ENCODE data around the gene PFKFB3. TPM values are rescaled to one million over a fixed set of nuclear protein-coding genes. Genes with fewer than 3 reads are reported as not detected.

The PFKFB3 gene
- total and polyA plus RNA-seq, 9 donors = 15.3 to 60.8 (median 40.2) TPM

DNA sequence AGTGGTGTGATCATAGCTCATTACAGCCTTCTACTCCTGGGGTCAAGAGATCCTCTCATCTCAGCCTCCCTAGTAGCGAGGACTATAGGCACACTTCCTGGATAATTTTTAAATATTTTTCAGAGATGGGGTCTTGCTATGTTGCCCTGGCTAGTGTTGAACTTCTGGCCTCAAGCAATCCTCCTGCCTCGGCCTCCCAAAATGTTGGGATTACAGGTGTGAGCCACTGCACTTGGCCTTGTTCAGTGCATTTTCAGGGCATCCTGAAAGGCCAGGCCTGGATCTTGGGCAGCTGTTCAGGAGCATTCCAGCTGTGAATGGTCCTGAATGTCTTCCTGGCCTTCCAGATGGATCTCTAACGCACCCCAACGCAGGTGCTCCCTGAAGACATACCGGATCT lies 95.7 kb downstream of the PFKFB3 start:
- H3K27ac ChIP-seq = no peak overlapping the region
- 94 to 98% (median 96%) methylated on average over 5 of the region's 5 CpGs for WGBS, 3 donors

DNA sequence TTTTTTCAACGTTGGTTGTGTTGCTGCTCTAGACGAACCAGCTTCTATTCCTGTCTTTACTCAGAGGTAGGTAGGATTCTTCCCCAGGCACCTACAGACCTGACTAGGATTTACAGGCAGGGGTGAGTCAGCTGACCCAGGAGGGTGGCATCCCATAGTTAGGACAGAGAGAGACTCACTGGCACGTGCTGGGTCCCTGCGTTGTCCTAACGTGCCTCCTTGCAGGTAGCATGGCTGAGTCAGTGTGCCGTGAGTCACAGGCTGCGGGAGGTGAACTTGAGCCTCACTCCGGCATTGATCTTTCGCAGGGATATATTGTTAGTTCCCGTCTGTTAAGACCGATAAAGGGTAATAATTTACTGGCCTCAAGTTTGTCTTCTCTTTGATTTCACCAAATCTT lies 96.5 kb downstream of the PFKFB3 start:
- Histone ChIP-seq H3K27ac (no peak overlapping the region), H3K27me3 (no peaks in the 10 kb centered on the region), H3K4me3 (no peak overlapping the region), H3K9me3 (peaks cover 0 to 3% of the 10 kb centered on the region in 2 donors), H3K4me1 (ENCODE audit: insufficient read depth) (no peaks in the 10 kb centered on the region), H3K36me3 (no peaks in the 10 kb centered on the region)
- intact Hi-C loops (cut with DNase I) = no loop called here
- TF ChIP-seq EP300 (IDR thresholded peaks at IDR 0.05) (no peak), POLR2A (IDR thresholded peaks at IDR 0.05) (no peak), CTCF (IDR thresholded peaks at IDR 0.05) (no peak)
- DNase-seq = no peak
- WGBS, 3 donors = 89 to 91% (median 89%) methylated on average over 11 of the region's 11 CpGs

More for the DNA sequence above, 95.7 kb downstream of the PFKFB3 start:
- no peak for DNase-seq
- no peaks in the 10 kb centered on the region for H3K9me3 ChIP-seq
- no peak for TF ChIP-seq POLR2A (IDR thresholded peaks at IDR 0.05)
- H3K4me1 ChIP-seq (ENCODE audit: insufficient read depth) = no peaks in the 10 kb centered on the region
- intact Hi-C loops (cut with DNase I) = no loop called here
- no peak overlapping the region for H3K4me3 ChIP-seq
- H3K27me3 ChIP-seq = no peaks in the 10 kb centered on the region
- H3K36me3 ChIP-seq = no peaks in the 10 kb centered on the region

GRCh38 chr10:6299743-6300105 lies 97.0 kb downstream of the PFKFB3 start:
- Histone ChIP-seq H3K9me3 (peaks cover 0 to 3% of the 10 kb centered on the region in 2 donors), H3K4me3 (no peak overlapping the region), H3K4me1 (ENCODE audit: insufficient read depth) (no peaks in the 10 kb centered on the region), H3K27ac (no peak overlapping the region), H3K36me3 (no peaks in the 10 kb centered on the region), H3K27me3 (no peaks in the 10 kb centered on the region)
- 93 to 97% (median 96%) methylated on average over 2 of the region's 2 CpGs for WGBS, 3 donors
- no peak for DNase-seq
- TF ChIP-seq EP300 (IDR thresholded peaks at IDR 0.05) (no peak), CTCF (IDR thresholded peaks at IDR 0.05) (no peak), POLR2A (IDR thresholded peaks at IDR 0.05) (no peak)
- intact Hi-C loops (cut with DNase I) = no loop called here

DNA sequence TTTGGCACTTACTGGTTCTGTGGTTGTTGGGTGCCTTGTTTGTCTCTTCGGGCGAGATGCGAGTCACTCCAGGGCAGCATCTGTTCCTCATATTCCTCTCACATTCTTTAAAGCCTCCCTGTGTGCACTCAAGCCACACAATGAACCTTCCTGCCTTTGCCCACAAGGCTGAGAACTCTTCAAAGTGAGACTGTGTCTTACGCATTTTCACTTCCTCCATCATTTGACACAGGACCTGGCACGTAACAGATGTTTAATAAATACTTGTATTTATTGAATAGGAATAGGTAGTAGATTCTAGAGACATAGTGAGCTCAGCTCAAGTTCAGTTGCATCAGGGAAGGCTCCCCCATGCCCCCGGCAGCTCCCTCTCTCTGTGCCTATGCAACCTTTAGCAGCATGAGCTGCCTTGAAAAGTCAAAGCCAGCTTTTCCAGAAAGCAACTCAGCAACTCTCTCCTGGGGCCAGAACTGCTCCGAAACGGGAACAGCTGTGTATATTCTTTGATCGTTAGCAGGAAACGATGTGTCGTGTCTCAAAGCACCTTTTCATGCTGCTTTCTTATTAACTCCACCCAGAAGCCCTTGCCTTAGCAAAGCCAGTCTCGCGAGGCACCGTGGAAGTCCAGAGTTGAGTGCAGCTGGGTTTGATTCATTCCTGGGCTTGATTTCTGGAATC lies 97.5 kb downstream of the PFKFB3 start:
- intact Hi-C loops (cut with DNase I) = no loop called here
- no peak for TF ChIP-seq EP300 (IDR thresholded peaks at IDR 0.05)
- TF ChIP-seq POLR2A (IDR thresholded peaks at IDR 0.05) = no peak
- TF ChIP-seq CTCF (IDR thresholded peaks at IDR 0.05) = no peak
- no peak for DNase-seq
- H3K4me3 ChIP-seq = no peak overlapping the region
- H3K27me3 ChIP-seq = no peaks in the 10 kb centered on the region
- H3K4me1 ChIP-seq (ENCODE audit: insufficient read depth) = no peaks in the 10 kb centered on the region
- WGBS, 3 donors = 67 to 75% (median 71%) methylated on average over 14 of the region's 14 CpGs
- H3K36me3 ChIP-seq = no peaks in the 10 kb centered on the region
- H3K9me3 ChIP-seq = peaks cover 0 to 3% of the 10 kb centered on the region in 2 donors
- H3K27ac ChIP-seq = no peak overlapping the region

DNA sequence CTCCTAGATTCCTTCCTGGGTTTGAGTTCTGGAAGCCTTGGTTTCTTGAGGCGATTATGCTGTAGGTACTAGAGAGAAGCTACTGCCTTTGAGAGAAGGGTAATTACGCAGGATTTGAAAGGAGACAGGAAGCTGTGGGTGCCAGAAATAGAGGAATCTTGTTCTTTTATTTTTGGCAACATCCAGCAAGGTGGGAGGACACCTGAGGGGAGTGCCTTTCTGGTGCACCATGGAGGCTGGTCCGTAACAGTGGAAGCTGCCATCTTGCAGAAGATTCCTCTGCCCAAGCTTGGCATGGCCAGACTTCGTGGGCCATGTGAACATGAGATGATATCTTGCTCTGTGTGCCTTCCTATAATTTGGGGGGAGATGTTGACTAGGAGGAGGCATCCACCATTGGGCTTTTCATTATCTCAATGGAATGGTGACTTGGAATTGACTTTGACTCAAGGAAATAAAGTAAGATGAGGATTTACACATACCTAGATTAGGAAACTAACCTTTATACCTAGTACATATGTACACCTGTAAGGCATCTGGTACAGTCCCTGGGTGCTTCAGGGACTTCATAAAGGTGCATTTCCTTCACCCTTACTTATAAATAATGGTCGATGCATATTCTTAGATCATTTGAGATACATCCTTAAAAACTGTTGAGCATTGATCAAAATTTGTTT lies 98.2 kb downstream of the PFKFB3 start:
- 92 to 98% (median 96%) methylated on average over 5 of the region's 5 CpGs for WGBS, 3 donors
- Histone ChIP-seq H3K4me3 (no peak overlapping the region), H3K27me3 (no peaks in the 10 kb centered on the region), H3K9me3 (peaks cover 0 to 3% of the 10 kb centered on the region in 2 donors), H3K4me1 (ENCODE audit: insufficient read depth) (peaks cover 1% of the 10 kb centered on the region), H3K36me3 (no peaks in the 10 kb centered on the region), H3K27ac (no peak overlapping the region)
- DNase-seq = no peak
- intact Hi-C loops (cut with DNase I) = no loop called here
- TF ChIP-seq EP300 (IDR thresholded peaks at IDR 0.05) = no peak
- TF ChIP-seq CTCF (IDR thresholded peaks at IDR 0.05) = no peak
- TF ChIP-seq POLR2A (IDR thresholded peaks at IDR 0.05) = no peak
